Panc1 (cell line): ENCODE measurements around the gene CSKMT. TPM values are rescaled to one million over a fixed set of nuclear protein-coding genes. Genes with fewer than 3 reads are reported as not detected.

Source experiments
- ATAC-seq: fragments of 200-7000 bp; cut with Tn5 transposase; 2 replicates; pipeline ENCODE4 v1.9.1; 2020; ENCODE audit warnings: mild to moderate bottlenecking, moderate library complexity
- BruUV-seq: library from RNA; stranded (reverse); fragments of 400-500 nt; replicated peaks from 2 replicates; lab custom pipeline; 2021; lab: Mats Ljungman, UMichigan
- CTCF ChIA-PET: fragments of 300-600 bp; sonication (Branson Sonifier 250); formaldehyde crosslinking; loops from one replicate; lab custom pipeline; 2022; ENCODE audit warnings: antibody characterized with exemption; lab: Charles Lee
- POLR2A ChIA-PET: fragments of 300-600 bp; sonication (Branson Sonifier 250); formaldehyde crosslinking; loops from one replicate; lab custom pipeline; 2022; ENCODE audit warnings: antibody characterized with exemption; lab: Charles Lee
- DNase-seq: peaks from one replicate; pipeline ENCODE4 v3.0.0-alpha.2; 2010; ENCODE audit warnings: low read depth, low spot score
- H3K27ac ChIP-seq: 2 replicates; pipeline ENCODE4 v1.5.1; 2011; ENCODE audit warnings: mild to moderate bottlenecking, low read length, inconsistent platforms
- H3K27me3 ChIP-seq: fragments of 200-500 bp; sonication (Bioruptor generic); 2 replicates; pipeline ENCODE4 v1.6.0; 2014; ENCODE audit warnings: low read length, inconsistent platforms; ENCODE audit not compliant: control insufficient read depth, insufficient read depth
- H3K36me3 ChIP-seq: fragments of 200-500 bp; sonication (Bioruptor generic); 2 replicates; pipeline ENCODE4 v1.5.1; 2014; ENCODE audit warnings: inconsistent platforms, mild to moderate bottlenecking, low read length, moderate library complexity; ENCODE audit not compliant: control insufficient read depth, insufficient read depth
- H3K4me1 ChIP-seq: 2 replicates; pipeline ENCODE4 v1.5.1; 2011; ENCODE audit warnings: inconsistent platforms, mild to moderate bottlenecking, low read length, moderate library complexity; ENCODE audit not compliant: control insufficient read depth, insufficient read depth
- H3K4me3 ChIP-seq, 2 experiments: 2 replicates each; pipeline ENCODE4 v1.5.1; 2011 to 2012; ENCODE audit warnings: low read depth in 2 of 2, low read length in 2 of 2, mild to moderate bottlenecking in 2 of 2, inconsistent platforms in 1 of 2, moderate library complexity in 1 of 2
- H3K9me3 ChIP-seq: fragments of 200-500 bp; sonication (Bioruptor generic); 2 replicates; pipeline ENCODE4 v1.5.1; 2014; ENCODE audit warnings: low read depth, mild to moderate bottlenecking, inconsistent platforms, low read length, moderate library complexity; ENCODE audit not compliant: control insufficient read depth, insufficient read depth
- POLR2AphosphoS5 ChIP-seq: IDR thresholded peaks from 2 replicates; pipeline ENCODE4 v1.6.1; 2012; ENCODE audit warnings: mild to moderate bottlenecking, low read depth, low read length, moderate library complexity
- SIN3A ChIP-seq: IDR thresholded peaks from 2 replicates; pipeline ENCODE4 v1.6.1; 2012; ENCODE audit warnings: low read depth, mild to moderate bottlenecking, low read length, moderate library complexity, borderline replicate concordance; ENCODE audit not compliant: insufficient read depth
- in situ Hi-C: cut with HindIII; loops from 2 replicates; pipeline ENCODE4 v1.10.0; 2016; ENCODE audit warnings: low sequenced_read_pairs, low pct_unique_long_range_greater_than_20kb
- intact Hi-C: fragments of 100-400 bp; cut with micrococcal nuclease; formaldehyde crosslinking; loops from one replicate; pipeline ENCODE4 v1.10.0; 2022; ENCODE audit not compliant: unreplicated experiment
- total RNA-seq: library from RNA; stranded (reverse); gene quantifications from one replicate; pipeline ENCODE4 v1.2.1, GENCODE V29; 2021; ENCODE audit not compliant: unreplicated experiment
- TF ChIP-seq, protein P1 (sequence below), 2 experiments: IDR thresholded peaks; 2 replicates each; pipeline ENCODE4 v1.6.1; 2011 to 2012; ENCODE audit warnings: low read depth in 2 of 2, control low read depth in 1 of 2, low read length in 1 of 2, mild to moderate bottlenecking in 1 of 2, moderate library complexity in 1 of 2; ENCODE audit not compliant: insufficient read depth in 1 of 2
- TF ChIP-seq, protein P2 (sequence below): fragments of 450-650 bp; IDR thresholded peaks from 2 replicates; pipeline ENCODE4 v1.5.1; 2017; ENCODE audit warnings: mild to moderate bottlenecking

Gene CSKMT
- total RNA-seq, 1 experiment from 2014 or later, result 36.9 TPM

DNA sequence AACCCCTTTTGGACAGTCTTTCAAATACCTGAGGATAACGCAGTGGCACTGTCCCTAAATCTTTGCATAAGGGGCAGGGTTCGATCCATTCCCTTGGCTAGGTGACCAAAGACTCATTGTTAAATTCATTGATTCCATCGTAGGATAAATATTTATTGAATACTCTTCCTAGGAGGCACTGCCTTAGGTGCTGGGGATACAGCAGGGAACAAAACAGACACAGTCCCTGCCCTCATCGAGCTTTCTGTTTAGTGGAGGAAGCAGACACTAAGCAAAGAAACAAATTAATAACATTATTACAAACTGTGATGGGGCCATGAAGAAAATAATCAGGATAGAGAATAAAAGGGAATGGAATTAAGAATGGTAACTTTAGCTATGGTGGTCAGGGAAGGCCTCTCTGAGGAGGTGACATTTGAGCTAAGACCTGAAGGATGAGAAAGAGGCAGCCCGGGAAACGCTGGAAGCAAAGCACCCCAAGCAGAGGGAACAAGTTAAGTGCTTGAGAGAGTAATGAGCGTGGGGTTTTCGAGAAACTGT is 44.0 kb upstream of the CSKMT start:
- Histone ChIP-seq H3K36me3 (peaks cover 4% of the 10 kb centered on the region; the same call in 1 of the 2 replicates), H3K27me3 (no peaks in the 10 kb centered on the region), H3K4me1 (peaks cover 14% of the 10 kb centered on the region), H3K27ac (peak overlapping the region; percentile 98), H3K4me3 (peak overlapping the region; percentile 81 to 94), H3K9me3 (no peaks in the 10 kb centered on the region)
- in situ Hi-C loops, result no loop called here
- TF ChIP-seq POLR2AphosphoS5, result no peak
- BruUV-seq, result no TSS peak
- intact Hi-C loops, result no loop called here
- ATAC-seq (no peak), DNase-seq (no peak)
- CTCF ChIA-PET, result no interaction called here
- POLR2A ChIA-PET, result interaction anchor here (0.7 kb wide), 1 partner anchor 78 kb away, joined by 3 read pairs; no protein-coding TSS in a partner anchor

DNA sequence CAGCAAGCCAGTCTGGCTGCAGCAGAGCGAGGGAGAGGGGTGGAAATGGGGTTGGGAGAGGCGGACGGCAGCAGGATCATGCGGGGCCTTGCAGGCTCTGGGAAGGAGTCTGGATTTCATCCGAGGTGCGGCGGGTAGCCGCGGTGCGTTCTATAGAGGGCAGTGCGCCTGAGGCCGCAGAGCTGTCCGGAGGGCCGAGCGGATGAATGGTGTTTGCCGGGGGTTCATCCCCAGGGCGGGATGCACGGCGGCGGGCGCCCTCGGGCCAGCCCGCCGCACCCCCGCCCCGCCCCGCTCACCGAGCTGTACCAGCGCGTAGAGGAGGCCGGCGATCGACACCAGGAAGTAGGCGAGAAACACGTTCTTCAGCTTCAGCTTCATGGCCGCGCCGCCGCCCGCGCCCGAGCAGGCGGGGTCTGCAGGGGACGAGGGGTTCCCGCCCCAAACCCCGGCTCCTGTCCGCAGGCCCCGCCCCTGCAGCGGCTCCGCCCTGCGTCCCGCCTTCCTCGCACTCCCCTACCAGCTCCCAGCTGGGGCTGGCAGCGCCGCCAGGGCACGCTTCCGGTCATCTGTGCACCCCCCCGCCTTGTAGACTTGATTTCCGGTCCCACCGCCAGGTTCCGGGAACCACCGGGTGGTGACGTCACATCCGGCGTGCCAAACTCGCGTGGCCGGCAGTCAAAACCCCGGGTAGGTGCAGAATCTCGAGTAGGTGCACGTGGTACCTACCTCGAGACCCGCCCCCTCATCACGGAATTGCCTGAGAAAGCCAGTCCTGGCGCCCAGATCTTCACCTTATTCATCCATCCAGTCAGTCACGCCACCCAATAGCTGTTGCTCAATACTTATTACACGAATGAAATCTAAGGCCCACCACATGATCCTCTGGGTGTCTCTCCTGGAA is 43.3 kb upstream of the CSKMT start, which contains the start of gene B3GAT3:
TSS of gene B3GAT3 (minus strand) at position 420 of the 904 bp plus-strand sequence. CDS start at position 381, 39 bp downstream.
- Histone ChIP-seq H3K36me3 (peaks cover 8% of the 10 kb centered on the region; the same call in 1 of the 2 replicates), H3K27me3 (no peaks in the 10 kb centered on the region), H3K4me3 (peak within 1 kb of the TSS; percentile 81 to 94), H3K27ac (peak within 1 kb of the TSS; percentile 98), H3K9me3 (no peaks in the 10 kb centered on the region), H3K4me1 (peaks cover 14% of the 10 kb centered on the region)
- ChIA-PET CTCF (interaction anchor here (0.7 kb wide), 1 partner anchor 229 kb away, joined by 3 read pairs; no protein-coding TSS in a partner anchor), POLR2A (interaction anchor here (0.6 to 0.8 kb wide), 6 partner anchors 22 to 79 kb away, joined by 3 to 14 read pairs (median 4); no protein-coding TSS in a partner anchor)
- in situ Hi-C loops, result no loop called here
- BruUV-seq, result no TSS peak
- intact Hi-C loops, result no loop called here
- peak; percentile 85 for DNase-seq
- TF ChIP-seq SIN3A, result peak; percentile 60; the same call in 1 of the 2 replicates
- TF ChIP-seq, protein P1, sequence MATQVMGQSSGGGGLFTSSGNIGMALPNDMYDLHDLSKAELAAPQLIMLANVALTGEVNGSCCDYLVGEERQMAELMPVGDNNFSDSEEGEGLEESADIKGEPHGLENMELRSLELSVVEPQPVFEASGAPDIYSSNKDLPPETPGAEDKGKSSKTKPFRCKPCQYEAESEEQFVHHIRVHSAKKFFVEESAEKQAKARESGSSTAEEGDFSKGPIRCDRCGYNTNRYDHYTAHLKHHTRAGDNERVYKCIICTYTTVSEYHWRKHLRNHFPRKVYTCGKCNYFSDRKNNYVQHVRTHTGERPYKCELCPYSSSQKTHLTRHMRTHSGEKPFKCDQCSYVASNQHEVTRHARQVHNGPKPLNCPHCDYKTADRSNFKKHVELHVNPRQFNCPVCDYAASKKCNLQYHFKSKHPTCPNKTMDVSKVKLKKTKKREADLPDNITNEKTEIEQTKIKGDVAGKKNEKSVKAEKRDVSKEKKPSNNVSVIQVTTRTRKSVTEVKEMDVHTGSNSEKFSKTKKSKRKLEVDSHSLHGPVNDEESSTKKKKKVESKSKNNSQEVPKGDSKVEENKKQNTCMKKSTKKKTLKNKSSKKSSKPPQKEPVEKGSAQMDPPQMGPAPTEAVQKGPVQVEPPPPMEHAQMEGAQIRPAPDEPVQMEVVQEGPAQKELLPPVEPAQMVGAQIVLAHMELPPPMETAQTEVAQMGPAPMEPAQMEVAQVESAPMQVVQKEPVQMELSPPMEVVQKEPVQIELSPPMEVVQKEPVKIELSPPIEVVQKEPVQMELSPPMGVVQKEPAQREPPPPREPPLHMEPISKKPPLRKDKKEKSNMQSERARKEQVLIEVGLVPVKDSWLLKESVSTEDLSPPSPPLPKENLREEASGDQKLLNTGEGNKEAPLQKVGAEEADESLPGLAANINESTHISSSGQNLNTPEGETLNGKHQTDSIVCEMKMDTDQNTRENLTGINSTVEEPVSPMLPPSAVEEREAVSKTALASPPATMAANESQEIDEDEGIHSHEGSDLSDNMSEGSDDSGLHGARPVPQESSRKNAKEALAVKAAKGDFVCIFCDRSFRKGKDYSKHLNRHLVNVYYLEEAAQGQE (IDR thresholded peaks at IDR 0.05; ENCODE audit: insufficient read depth in 1 of 2, low read depth in 2 of 2, low read length in 1 of 2), result no peak
- peak; percentile 91 for TF ChIP-seq POLR2AphosphoS5
- peak; percentile 99 for ATAC-seq

GRCh38 chr11:62622476-62623089 is 42.5 kb upstream of the CSKMT start:
- no TSS peak for BruUV-seq
- H3K36me3 ChIP-seq, result peaks cover 12% of the 10 kb centered on the region; the same call in 1 of the 2 replicates
- peak overlapping the region; percentile 39 to 94; a peak in 3 of 4 replicates for H3K4me3 ChIP-seq
- ChIA-PET CTCF (interaction anchor here (0.7 kb wide), 1 partner anchor 230 kb away, joined by 3 read pairs; no protein-coding TSS in a partner anchor), POLR2A (interaction anchor here (0.6 to 0.8 kb wide), 3 partner anchors 23 to 62 kb away, joined by 4 to 8 read pairs (median 5); no protein-coding TSS in a partner anchor)
- H3K9me3 ChIP-seq, result no peaks in the 10 kb centered on the region
- TF ChIP-seq, protein P2, sequence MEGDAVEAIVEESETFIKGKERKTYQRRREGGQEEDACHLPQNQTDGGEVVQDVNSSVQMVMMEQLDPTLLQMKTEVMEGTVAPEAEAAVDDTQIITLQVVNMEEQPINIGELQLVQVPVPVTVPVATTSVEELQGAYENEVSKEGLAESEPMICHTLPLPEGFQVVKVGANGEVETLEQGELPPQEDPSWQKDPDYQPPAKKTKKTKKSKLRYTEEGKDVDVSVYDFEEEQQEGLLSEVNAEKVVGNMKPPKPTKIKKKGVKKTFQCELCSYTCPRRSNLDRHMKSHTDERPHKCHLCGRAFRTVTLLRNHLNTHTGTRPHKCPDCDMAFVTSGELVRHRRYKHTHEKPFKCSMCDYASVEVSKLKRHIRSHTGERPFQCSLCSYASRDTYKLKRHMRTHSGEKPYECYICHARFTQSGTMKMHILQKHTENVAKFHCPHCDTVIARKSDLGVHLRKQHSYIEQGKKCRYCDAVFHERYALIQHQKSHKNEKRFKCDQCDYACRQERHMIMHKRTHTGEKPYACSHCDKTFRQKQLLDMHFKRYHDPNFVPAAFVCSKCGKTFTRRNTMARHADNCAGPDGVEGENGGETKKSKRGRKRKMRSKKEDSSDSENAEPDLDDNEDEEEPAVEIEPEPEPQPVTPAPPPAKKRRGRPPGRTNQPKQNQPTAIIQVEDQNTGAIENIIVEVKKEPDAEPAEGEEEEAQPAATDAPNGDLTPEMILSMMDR, result no peak
- TF ChIP-seq, protein P1 (IDR thresholded peaks at IDR 0.05; ENCODE audit: insufficient read depth in 1 of 2, low read depth in 2 of 2, low read length in 1 of 2), result no peak
- no peak for TF ChIP-seq POLR2AphosphoS5
- in situ Hi-C loops, result no loop called here
- DNase-seq, result no peak
- H3K27me3 ChIP-seq, result no peaks in the 10 kb centered on the region
- intact Hi-C loops, result no loop called here
- peaks cover 14% of the 10 kb centered on the region for H3K4me1 ChIP-seq
- peak overlapping the region; percentile 97 for H3K27ac ChIP-seq
- ATAC-seq, result no peak; the same call in 1 of the 2 replicates
